ENCODE results near the gene PMS1.
A peak's percentile ranks its signal among the peaks of the same experiment; 100 is the strongest.

The PMS1 gene

GRCh38 chr2:189797902-189798301 lies 13.7 kb downstream of the PMS1 start:
- ATAC-seq (no peak), DNase-seq (ENCODE audit: low spot score in 2 of 2) (no peak)
- Mint-ChIP-seq H3K4me3 (no peak overlapping the region), H3K4me1 (peaks cover 5% of the 10 kb centered on the region), H3K36me3 (peaks cover 92% of the 10 kb centered on the region), H3K27ac (no peak overlapping the region), H3K9me3 (no peaks in the 10 kb centered on the region)

- Mint-ChIP-seq H3K36me3 (peaks cover 89% of the 10 kb centered on the region), H3K9me3 (no peaks in the 10 kb centered on the region), H3K4me1 (peaks cover 5% of the 10 kb centered on the region), H3K4me3 (no peak overlapping the region), H3K27ac (no peak overlapping the region)
- ATAC-seq, result peak; percentile 59
- no peak for DNase-seq (ENCODE audit: low spot score in 2 of 2)
Observed at GRCh38 chr2:189798312-189799029, 14.2 kb downstream of the PMS1 start.

GRCh38 chr2:189799030-189799331 lies 14.7 kb downstream of the PMS1 start:
- DNase-seq (ENCODE audit: low spot score in 2 of 2), result no peak
- H3K4me1 Mint-ChIP-seq, result peaks cover 5% of the 10 kb centered on the region
- H3K36me3 Mint-ChIP-seq, result peaks cover 89% of the 10 kb centered on the region
- no peaks in the 10 kb centered on the region for H3K9me3 Mint-ChIP-seq
- H3K4me3 Mint-ChIP-seq, result no peak overlapping the region
- H3K27ac Mint-ChIP-seq, result no peak overlapping the region
- ATAC-seq, result no peak

GRCh38 chr2:189799531-189799930 lies 15.3 kb downstream of the PMS1 start:
- DNase-seq (ENCODE audit: low spot score in 2 of 2) (no peak), ATAC-seq (no peak)
- no peak overlapping the region for H3K27ac Mint-ChIP-seq
- H3K9me3 Mint-ChIP-seq, result no peaks in the 10 kb centered on the region
- peaks cover 5% of the 10 kb centered on the region for H3K4me1 Mint-ChIP-seq
- H3K4me3 Mint-ChIP-seq, result no peak overlapping the region
- peaks cover 88% of the 10 kb centered on the region for H3K36me3 Mint-ChIP-seq

- Mint-ChIP-seq H3K27ac (no peak overlapping the region), H3K4me3 (no peak overlapping the region)
- ATAC-seq, result peak; percentile 57
Observed at GRCh38 chr2:189802396-189802912, 18.2 kb downstream of the PMS1 start.

GRCh38 chr2:189803431-189803830 lies 19.2 kb downstream of the PMS1 start:
- H3K36me3 Mint-ChIP-seq, result peaks cover 77% of the 10 kb centered on the region
- no peak overlapping the region for H3K4me3 Mint-ChIP-seq
- DNase-seq (ENCODE audit: low spot score in 2 of 2) (no peak), ATAC-seq (no peak)
- H3K9me3 Mint-ChIP-seq, result no peaks in the 10 kb centered on the region
- no peak overlapping the region for H3K27ac Mint-ChIP-seq
- peaks cover 5% of the 10 kb centered on the region for H3K4me1 Mint-ChIP-seq

More at GRCh38 chr2:189802396-189802912, 18.2 kb downstream of the PMS1 start:
- no peak for DNase-seq (ENCODE audit: low spot score in 2 of 2)
- Mint-ChIP-seq H3K36me3 (peaks cover 84% of the 10 kb centered on the region), H3K9me3 (no peaks in the 10 kb centered on the region), H3K4me1 (peaks cover 5% of the 10 kb centered on the region)

GRCh38 chr2:189818249-189819038 lies 34.2 kb downstream of the PMS1 start:
- H3K9me3 Mint-ChIP-seq, result no peaks in the 10 kb centered on the region
- H3K4me1 Mint-ChIP-seq, result peaks cover 16% of the 10 kb centered on the region
- DNase-seq (ENCODE audit: low spot score in 2 of 2), result no peak
- no peak overlapping the region for H3K4me3 Mint-ChIP-seq
- peaks cover 39% of the 10 kb centered on the region for H3K36me3 Mint-ChIP-seq
- peak overlapping the region; percentile 80 for H3K27ac Mint-ChIP-seq
- peak; percentile 78 for ATAC-seq

- H3K36me3 Mint-ChIP-seq, result peaks cover 39% of the 10 kb centered on the region
- H3K4me3 Mint-ChIP-seq, result no peak overlapping the region
- H3K27ac Mint-ChIP-seq, result peak overlapping the region; percentile 80
Observed at GRCh38 chr2:189819297-189819704, 35.1 kb downstream of the PMS1 start.

GRCh38 chr2:189821953-189822748 lies 37.9 kb downstream of the PMS1 start:
- Mint-ChIP-seq H3K27ac (no peak overlapping the region), H3K4me3 (no peak overlapping the region), H3K36me3 (peaks cover 45% of the 10 kb centered on the region), H3K4me1 (peaks cover 16% of the 10 kb centered on the region), H3K9me3 (no peaks in the 10 kb centered on the region)
- no peak for ATAC-seq
- DNase-seq (ENCODE audit: low spot score in 2 of 2), result no peak

More at GRCh38 chr2:189819297-189819704, 35.1 kb downstream of the PMS1 start:
- no peaks in the 10 kb centered on the region for H3K9me3 Mint-ChIP-seq
- peak; percentile 85 for ATAC-seq
- peaks cover 16% of the 10 kb centered on the region for H3K4me1 Mint-ChIP-seq
- no peak for DNase-seq (ENCODE audit: low spot score in 2 of 2)

- peaks cover 26% of the 10 kb centered on the region for H3K36me3 Mint-ChIP-seq
- no peak overlapping the region for H3K4me3 Mint-ChIP-seq
- ATAC-seq (no peak), DNase-seq (ENCODE audit: low spot score in 2 of 2) (no peak)
- H3K9me3 Mint-ChIP-seq, result no peaks in the 10 kb centered on the region
- no peak overlapping the region for H3K27ac Mint-ChIP-seq
- H3K4me1 Mint-ChIP-seq, result peaks cover 6% of the 10 kb centered on the region
Observed at GRCh38 chr2:189824694-189825396, 40.6 kb downstream of the PMS1 start.

GRCh38 chr2:189826039-189826438 lies 41.8 kb downstream of the PMS1 start:
- H3K4me3 Mint-ChIP-seq, result no peak overlapping the region
- peaks cover 15% of the 10 kb centered on the region for H3K36me3 Mint-ChIP-seq
- H3K27ac Mint-ChIP-seq, result no peak overlapping the region
- peaks cover 6% of the 10 kb centered on the region for H3K4me1 Mint-ChIP-seq
- DNase-seq (ENCODE audit: low spot score in 2 of 2), result no peak
- no peaks in the 10 kb centered on the region for H3K9me3 Mint-ChIP-seq
- no peak for ATAC-seq

GRCh38 chr2:189829102-189829833 lies 45.0 kb downstream of the PMS1 start:
- ATAC-seq, result no peak
- H3K27ac Mint-ChIP-seq, result no peak overlapping the region

GRCh38 chr2:189830510-189830909 lies 46.3 kb downstream of the PMS1 start:
- Mint-ChIP-seq H3K4me1 (peaks cover 6% of the 10 kb centered on the region), H3K9me3 (no peaks in the 10 kb centered on the region), H3K27ac (peak overlapping the region; percentile 23), H3K4me3 (no peak overlapping the region), H3K36me3 (peaks cover 16% of the 10 kb centered on the region)
- ATAC-seq, result no peak
- DNase-seq (ENCODE audit: low spot score in 2 of 2), result no peak

More at GRCh38 chr2:189829102-189829833, 45.0 kb downstream of the PMS1 start:
- H3K4me3 Mint-ChIP-seq, result no peak overlapping the region
- H3K36me3 Mint-ChIP-seq, result peaks cover 16% of the 10 kb centered on the region
- H3K9me3 Mint-ChIP-seq, result no peaks in the 10 kb centered on the region
- no peak for DNase-seq (ENCODE audit: low spot score in 2 of 2)
- peaks cover 6% of the 10 kb centered on the region for H3K4me1 Mint-ChIP-seq

- no peak for DNase-seq (ENCODE audit: low spot score in 2 of 2)
- peaks cover 10% of the 10 kb centered on the region for H3K36me3 Mint-ChIP-seq
- H3K9me3 Mint-ChIP-seq, result no peaks in the 10 kb centered on the region
- no peak overlapping the region for H3K4me3 Mint-ChIP-seq
- no peak overlapping the region for H3K27ac Mint-ChIP-seq
- ATAC-seq, result no peak
- peaks cover 5% of the 10 kb centered on the region for H3K4me1 Mint-ChIP-seq
Observed at GRCh38 chr2:189834059-189834458, 49.8 kb downstream of the PMS1 start.

All from stimulated activated effector memory CD8-positive, alpha-beta T cell treated with anti-CD3 and anti-CD28 coated beads, Interleukin-12 subunit alpha, Interleukin-12 subunit beta, amount 100 ng/mL, for 72 hours (primary cell).